Measurements from ENCODE around the gene ZNF117. TPM values are rescaled to one million over a fixed set of nuclear protein-coding genes. Genes with fewer than 3 reads are reported as not detected.
"Not testable (repeated sequence)": the region's sequence is repeated elsewhere in the genome, so short reads cannot be mapped to it uniquely, and the experiment has no call there.

Gene ZNF117
- total and polyA plus RNA-seq, 2 donors (not counting 1 experiment from before 2014, with no cell fraction given) = 2.8 to 6.3 TPM

DNA sequence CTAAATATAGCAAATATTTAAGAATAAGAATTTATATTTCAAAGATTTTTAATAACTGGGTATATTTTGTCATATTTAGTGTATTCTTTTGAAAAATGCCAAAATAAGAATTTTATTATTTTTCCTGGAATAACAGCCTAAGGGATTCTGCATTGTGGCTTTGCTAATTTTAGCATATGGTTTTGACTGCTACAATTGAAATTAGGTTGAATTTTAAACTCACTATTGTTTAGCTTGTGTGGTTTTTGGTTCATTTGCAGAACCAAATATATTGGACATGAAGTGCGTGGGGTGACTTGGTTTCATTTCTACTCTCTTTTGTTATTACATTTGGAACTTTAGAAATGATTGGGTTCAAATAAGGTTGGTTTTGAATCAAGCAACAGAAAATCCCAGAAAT, 52.3 kb downstream of the ZNF117 start:
- Histone ChIP-seq H3K36me3 (ENCODE audit: control insufficient read depth, insufficient read depth, low read length) (no peaks in the 10 kb centered on the region), H4K20me1 (ENCODE audit: control insufficient read depth, extremely low read depth, insufficient read depth, low read length) (no peaks in the 10 kb centered on the region), H3K79me2 (ENCODE audit: control insufficient read depth, insufficient read depth, low read length) (no peaks in the 10 kb centered on the region), H3K4me3 (replicated peaks in 1 of 4; ENCODE audit: control extremely low read depth in 1 of 4, insufficient read depth in 1 of 4, low read depth in 3 of 4, low read length in 4 of 4) (no peak overlapping the region), H2AFZ (ENCODE audit: low read length) (no peak overlapping the region), H3K9ac (ENCODE audit: insufficient read depth, low read length) (no peak overlapping the region), H3K9me3 (ENCODE audit: control insufficient read depth, insufficient read depth, low read depth, low read length) (no peaks in the 10 kb centered on the region), H3K27me3 (ENCODE audit: control insufficient read depth, insufficient read depth, low read length) (no peaks in the 10 kb centered on the region), H3K4me2 (ENCODE audit: extremely low read depth, insufficient read depth, low read length) (no peak overlapping the region), H3K27ac (ENCODE audit: insufficient read depth, low read length) (no peak overlapping the region), H3K4me1 (ENCODE audit: control insufficient read depth, extremely low read depth, insufficient read depth, low read length) (no peaks in the 10 kb centered on the region)
- no peak for DNase-seq (ENCODE audit: low read depth in 2 of 2)
- TF ChIP-seq, protein P1, sequence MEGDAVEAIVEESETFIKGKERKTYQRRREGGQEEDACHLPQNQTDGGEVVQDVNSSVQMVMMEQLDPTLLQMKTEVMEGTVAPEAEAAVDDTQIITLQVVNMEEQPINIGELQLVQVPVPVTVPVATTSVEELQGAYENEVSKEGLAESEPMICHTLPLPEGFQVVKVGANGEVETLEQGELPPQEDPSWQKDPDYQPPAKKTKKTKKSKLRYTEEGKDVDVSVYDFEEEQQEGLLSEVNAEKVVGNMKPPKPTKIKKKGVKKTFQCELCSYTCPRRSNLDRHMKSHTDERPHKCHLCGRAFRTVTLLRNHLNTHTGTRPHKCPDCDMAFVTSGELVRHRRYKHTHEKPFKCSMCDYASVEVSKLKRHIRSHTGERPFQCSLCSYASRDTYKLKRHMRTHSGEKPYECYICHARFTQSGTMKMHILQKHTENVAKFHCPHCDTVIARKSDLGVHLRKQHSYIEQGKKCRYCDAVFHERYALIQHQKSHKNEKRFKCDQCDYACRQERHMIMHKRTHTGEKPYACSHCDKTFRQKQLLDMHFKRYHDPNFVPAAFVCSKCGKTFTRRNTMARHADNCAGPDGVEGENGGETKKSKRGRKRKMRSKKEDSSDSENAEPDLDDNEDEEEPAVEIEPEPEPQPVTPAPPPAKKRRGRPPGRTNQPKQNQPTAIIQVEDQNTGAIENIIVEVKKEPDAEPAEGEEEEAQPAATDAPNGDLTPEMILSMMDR (conservative IDR thresholded peaks at IDR 0.05 in 1 of 2, IDR thresholded peaks at IDR 0.05 in 1 of 2; ENCODE audit: low read depth in 1 of 2, low read length in 2 of 2) = no peak
- no peak for TF ChIP-seq EZH2 (IDR thresholded peaks at IDR 0.05; ENCODE audit: low read length, missing control alignments)

DNA sequence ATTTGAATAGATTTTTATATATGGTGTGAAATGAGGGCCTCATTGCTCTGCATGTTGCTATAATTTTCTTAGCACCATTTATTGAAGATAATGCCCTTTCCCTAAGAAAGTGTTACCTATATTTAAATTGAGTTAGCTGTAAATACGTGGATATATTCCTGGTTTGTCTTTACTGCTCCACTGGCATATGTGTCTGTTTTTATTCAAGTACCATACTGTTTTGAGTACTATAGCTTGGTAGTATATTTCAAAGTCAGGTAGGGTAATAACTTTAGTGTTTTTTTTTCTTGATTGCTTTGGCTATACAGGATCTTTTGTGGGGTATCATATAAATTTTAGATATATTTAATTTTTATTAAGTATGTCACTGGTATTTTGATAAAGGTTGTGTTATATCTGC, 56.4 kb downstream of the ZNF117 start:
- DNase-seq (ENCODE audit: low read depth in 2 of 2) = no peak
- H4K20me1 ChIP-seq (ENCODE audit: control insufficient read depth, extremely low read depth, insufficient read depth, low read length) = no peaks in the 10 kb centered on the region
- H3K9ac ChIP-seq (ENCODE audit: insufficient read depth, low read length) = no peak overlapping the region
- TF ChIP-seq, protein P1 (conservative IDR thresholded peaks at IDR 0.05 in 1 of 2, IDR thresholded peaks at IDR 0.05 in 1 of 2; ENCODE audit: low read depth in 1 of 2, low read length in 2 of 2) = no peak
- no peak for TF ChIP-seq EZH2 (IDR thresholded peaks at IDR 0.05; ENCODE audit: low read length, missing control alignments)
- no peak overlapping the region for H2AFZ ChIP-seq (ENCODE audit: low read length)
- no peak overlapping the region for H3K4me3 ChIP-seq (replicated peaks in 1 of 4; ENCODE audit: control extremely low read depth in 1 of 4, insufficient read depth in 1 of 4, low read depth in 3 of 4, low read length in 4 of 4)
- no peaks in the 10 kb centered on the region for H3K79me2 ChIP-seq (ENCODE audit: control insufficient read depth, insufficient read depth, low read length)
- H3K9me3 ChIP-seq (ENCODE audit: control insufficient read depth, insufficient read depth, low read depth, low read length) = no peaks in the 10 kb centered on the region
- no peaks in the 10 kb centered on the region for H3K27me3 ChIP-seq (ENCODE audit: control insufficient read depth, insufficient read depth, low read length)
- no peak overlapping the region for H3K4me2 ChIP-seq (ENCODE audit: extremely low read depth, insufficient read depth, low read length)
- H3K4me1 ChIP-seq (ENCODE audit: control insufficient read depth, extremely low read depth, insufficient read depth, low read length) = no peaks in the 10 kb centered on the region
- H3K36me3 ChIP-seq (ENCODE audit: control insufficient read depth, insufficient read depth, low read length) = no peaks in the 10 kb centered on the region
- H3K27ac ChIP-seq (ENCODE audit: insufficient read depth, low read length) = no peak overlapping the region

DNA sequence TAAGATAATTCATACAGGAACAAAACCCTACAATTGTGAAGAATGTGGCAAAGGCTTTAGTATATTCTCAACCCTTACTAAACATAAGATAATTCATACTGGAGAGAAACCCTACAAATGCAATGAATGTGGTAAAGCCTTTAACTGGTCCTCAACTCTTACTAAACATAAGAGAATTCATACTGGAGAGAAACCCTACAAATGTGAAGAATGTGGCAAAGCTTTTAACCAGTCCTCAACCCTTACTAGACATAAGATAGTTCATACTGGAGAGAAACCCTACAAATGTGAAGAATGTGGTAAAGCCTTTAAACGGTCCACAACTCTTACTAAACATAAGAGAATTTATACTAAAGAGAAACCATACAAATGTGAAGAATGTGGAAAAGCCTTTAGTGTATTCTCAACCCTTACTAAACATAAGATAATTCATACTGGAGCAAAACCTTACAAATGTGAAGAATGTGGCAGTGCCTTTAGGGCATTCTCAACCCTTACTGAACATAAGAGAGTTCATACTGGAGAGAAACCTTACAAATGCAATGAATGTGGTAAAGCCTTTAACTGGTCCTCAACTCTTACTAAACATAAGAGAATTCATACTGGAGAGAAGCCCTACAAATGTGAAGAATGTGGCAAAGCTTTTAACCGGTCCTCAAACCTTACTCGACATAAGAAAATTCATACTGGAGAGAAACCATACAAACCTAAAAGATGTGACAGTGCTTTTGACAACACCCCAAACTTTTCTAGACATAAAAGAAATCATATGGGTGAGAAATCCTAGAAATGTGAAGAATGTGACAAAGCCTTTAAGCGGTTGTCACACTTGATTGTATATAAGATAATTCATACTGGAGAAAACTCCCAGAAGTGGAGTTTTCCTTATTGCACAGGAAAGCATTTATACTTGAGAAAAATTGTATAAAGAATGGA, 62.3 kb downstream of the ZNF117 start:
- H3K9ac ChIP-seq (ENCODE audit: insufficient read depth, low read length); H3K27ac ChIP-seq (ENCODE audit: insufficient read depth, low read length); DNase-seq (ENCODE audit: low read depth in 2 of 2): not testable (repeated sequence)

More for the DNA sequence above, 62.3 kb downstream of the ZNF117 start:
- H3K27me3 ChIP-seq (ENCODE audit: control insufficient read depth, insufficient read depth, low read length); H3K4me3 ChIP-seq (replicated peaks in 1 of 4; ENCODE audit: control extremely low read depth in 1 of 4, insufficient read depth in 1 of 4, low read depth in 3 of 4, low read length in 4 of 4); H3K9me3 ChIP-seq (ENCODE audit: control insufficient read depth, insufficient read depth, low read depth, low read length); H3K4me1 ChIP-seq (ENCODE audit: control insufficient read depth, extremely low read depth, insufficient read depth, low read length); H3K36me3 ChIP-seq (ENCODE audit: control insufficient read depth, insufficient read depth, low read length); H4K20me1 ChIP-seq (ENCODE audit: control insufficient read depth, extremely low read depth, insufficient read depth, low read length); H2AFZ ChIP-seq (ENCODE audit: low read length); H3K4me2 ChIP-seq (ENCODE audit: extremely low read depth, insufficient read depth, low read length); H3K79me2 ChIP-seq (ENCODE audit: control insufficient read depth, insufficient read depth, low read length): not testable (repeated sequence)

Other genes with a start within 250 kb of the ZNF117 start
- gene ZNF138, start 196.6 kb downstream of the ZNF117 start, total RNA-seq = 3.9 and 4.1 TPM in 2 replicates
- gene ZNF138, start 196.6 kb downstream of the ZNF117 start, polyA plus RNA-seq = 3.3 and 4.9 TPM in 2 replicates
- gene ZNF273, start 87.8 kb downstream of the ZNF117 start, total RNA-seq = 2.1 and 3.1 TPM in 2 replicates
- 2.1 and 2.6 TPM in 2 replicates for gene ZNF273, start 87.8 kb downstream of the ZNF117 start, polyA plus RNA-seq
- 6.2 and 8.8 TPM in 2 replicates for gene ERV3-1, start 15.7 kb upstream of the ZNF117 start, total RNA-seq
- 4.2 and 4.3 TPM in 2 replicates for gene ERV3-1, start 15.7 kb upstream of the ZNF117 start, polyA plus RNA-seq